Stimulated activated CD4-positive, alpha-beta T cell treated with anti-CD3 and anti-CD28 coated beads, Interleukin-4, amount 100 ng/mL, for 24 hours (primary cell): ENCODE results near the gene TRPT1.
A peak's percentile ranks its signal among the peaks of the same experiment; 100 is the strongest.

Experiments
- DNase-seq: peaks from one replicate; pipeline ENCODE4 v3.0.0-alpha.2; 2020

The TRPT1 gene, protein sequence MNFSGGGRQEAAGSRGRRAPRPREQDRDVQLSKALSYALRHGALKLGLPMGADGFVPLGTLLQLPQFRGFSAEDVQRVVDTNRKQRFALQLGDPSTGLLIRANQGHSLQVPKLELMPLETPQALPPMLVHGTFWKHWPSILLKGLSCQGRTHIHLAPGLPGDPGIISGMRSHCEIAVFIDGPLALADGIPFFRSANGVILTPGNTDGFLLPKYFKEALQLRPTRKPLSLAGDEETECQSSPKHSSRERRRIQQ

DNA sequence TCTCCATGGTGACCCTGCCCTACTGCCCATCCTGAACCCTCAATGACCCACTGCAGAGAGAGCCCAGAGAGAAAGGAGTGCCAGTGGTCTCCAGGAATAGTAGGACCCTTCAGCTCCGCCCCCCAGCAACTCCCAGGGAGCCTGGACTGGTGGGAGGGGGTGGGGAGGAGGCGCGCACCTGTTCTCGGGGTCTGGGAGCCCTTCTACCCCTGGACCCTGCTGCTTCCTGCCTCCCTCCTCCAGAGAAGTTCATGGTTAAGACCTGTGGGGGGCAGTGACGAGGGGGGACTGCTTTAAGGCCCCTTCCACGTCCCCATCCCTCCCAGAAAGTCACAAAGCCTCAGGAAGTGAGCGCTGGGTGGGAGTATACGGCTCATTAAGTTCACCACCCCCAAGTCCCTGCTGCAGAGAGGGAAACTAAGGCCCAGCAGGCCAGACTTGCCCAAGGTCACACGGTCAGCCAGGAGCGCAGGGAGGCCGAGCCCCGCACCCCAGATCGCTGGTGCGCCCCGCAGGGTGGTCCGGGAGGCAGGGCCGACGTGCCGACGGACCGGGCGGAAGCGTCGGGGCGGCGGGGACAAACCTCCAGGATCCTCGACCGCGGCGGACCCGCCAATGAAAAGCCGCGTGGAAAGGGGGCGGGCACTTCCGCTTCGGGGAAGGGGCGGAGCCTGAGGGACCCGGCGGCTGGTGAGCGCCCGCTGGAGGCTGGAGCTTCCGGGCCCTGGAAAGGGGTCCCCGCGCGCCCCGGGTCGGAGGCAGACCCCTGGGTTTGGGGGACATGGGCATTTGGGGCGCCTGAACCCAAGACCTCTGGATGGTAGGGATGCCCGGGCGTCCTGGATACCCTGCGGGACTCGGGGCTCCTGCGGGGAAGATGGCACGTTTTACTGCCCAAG lies at the start of gene TRPT1, which contains the start of gene NUDT22:
TSS of gene TRPT1 (minus strand) at position 579 of the 899 bp plus-strand sequence. CDS start at position 253, 326 bp downstream.
TSS of gene NUDT22 (plus strand) at position 667 of the 899 bp plus-strand sequence. CDS start 379 bp downstream, outside the sequence.
- peak; percentile 93 for DNase-seq

DNA sequence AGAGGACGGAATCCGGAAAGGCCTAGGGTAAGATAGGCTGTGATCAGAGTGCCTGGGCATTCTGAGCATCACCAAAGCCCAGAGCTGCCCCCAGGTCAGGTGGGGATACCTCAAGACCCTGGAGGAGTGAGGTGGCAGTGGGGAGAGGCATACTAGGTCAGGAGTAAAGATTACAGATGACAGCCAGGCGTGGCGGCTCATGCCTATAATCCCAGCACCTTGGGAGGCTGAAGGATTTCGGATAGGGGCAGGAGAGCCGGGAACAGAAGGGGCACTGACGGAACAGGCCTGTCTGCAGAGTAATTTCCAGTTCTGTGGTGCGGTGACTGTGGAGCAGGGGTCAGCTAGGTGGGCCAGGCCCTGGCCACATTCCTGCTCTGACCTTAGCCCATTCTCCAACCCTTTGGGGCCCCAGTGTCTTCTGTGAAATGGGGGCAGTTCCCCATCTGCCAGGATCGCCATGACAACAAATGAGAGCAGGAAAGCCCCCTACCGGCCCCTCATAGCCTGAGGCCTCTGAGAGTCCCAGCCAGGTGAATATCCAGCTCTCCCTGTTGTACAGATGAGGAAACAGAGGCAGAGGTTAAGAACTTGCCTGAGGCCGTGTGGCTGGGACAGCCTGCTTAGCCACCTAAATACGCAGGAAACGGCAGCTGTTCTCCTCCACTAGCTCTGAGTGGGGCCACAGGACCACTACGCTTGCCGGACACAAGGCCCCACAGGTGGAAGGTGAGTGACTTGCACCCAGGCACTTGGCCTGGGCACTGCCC lies 49.2 kb upstream of the TRPT1 start:
- no peak for DNase-seq

DNA sequence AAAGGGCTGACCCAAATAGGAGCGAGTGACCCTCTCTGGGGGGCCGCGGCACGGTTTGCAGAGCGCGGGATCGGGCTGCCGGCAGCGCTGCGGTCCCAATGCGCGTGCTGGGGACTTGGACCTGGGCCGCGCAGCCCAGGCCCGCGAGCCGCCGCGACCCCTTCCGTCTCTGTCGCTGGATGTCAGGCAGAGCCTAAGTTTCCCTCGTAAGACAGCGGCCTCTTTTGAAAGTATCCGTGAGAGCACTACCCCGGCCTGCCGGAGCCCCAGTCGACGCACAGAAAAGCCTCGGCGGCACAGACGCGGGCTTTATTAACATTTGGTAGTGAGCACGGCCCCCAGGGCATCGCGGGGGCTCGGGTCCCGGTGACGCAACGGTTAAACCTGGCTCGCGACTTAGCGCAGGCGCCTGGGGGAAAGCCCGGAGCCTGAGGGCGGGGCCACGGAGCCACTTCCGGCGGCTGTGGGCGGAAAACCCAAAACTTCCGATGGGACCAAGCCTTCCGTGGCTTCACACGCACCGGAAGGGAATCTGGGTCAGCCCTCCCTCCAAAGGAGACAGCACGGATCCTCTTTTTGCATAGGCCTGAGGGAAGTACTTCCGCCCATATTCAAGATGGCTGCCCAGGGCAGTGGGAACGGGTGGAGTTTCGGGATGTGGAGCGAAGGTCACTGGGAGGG lies 43.7 kb upstream of the TRPT1 start:
- DNase-seq = peak; percentile 99

DNA sequence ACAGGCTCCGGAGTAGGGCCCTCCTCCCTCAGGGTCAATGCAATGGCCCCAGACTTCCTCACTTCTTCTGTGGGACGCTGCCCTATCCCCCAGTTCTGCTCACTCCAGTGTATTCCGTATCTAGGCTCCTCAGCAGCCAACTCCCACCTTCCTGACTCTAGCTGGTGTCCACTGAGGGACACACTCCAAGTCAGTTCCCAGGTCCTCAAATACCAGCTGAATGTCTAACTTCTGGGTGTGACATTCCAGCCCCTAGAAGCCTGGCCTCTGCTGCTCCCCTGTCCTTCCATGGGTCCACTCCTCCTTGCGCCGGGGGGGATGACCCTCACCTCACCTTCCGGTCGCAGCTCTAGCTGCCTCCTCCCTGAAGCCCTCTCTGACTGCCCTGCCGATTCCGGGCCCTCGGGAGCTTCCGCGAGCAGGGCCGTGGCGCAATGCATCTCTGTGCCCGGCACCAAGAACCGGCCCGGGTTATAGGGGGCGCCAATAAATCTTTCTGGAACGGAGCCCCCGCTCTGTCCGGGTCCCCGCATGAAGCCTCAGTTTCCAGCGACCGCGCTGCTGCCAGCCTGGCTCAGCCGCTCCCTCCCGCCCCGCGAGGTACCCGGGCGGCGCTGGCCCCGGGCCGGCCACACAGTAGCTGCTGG lies 43.0 kb upstream of the TRPT1 start:
- DNase-seq = peak; percentile 36

DNA sequence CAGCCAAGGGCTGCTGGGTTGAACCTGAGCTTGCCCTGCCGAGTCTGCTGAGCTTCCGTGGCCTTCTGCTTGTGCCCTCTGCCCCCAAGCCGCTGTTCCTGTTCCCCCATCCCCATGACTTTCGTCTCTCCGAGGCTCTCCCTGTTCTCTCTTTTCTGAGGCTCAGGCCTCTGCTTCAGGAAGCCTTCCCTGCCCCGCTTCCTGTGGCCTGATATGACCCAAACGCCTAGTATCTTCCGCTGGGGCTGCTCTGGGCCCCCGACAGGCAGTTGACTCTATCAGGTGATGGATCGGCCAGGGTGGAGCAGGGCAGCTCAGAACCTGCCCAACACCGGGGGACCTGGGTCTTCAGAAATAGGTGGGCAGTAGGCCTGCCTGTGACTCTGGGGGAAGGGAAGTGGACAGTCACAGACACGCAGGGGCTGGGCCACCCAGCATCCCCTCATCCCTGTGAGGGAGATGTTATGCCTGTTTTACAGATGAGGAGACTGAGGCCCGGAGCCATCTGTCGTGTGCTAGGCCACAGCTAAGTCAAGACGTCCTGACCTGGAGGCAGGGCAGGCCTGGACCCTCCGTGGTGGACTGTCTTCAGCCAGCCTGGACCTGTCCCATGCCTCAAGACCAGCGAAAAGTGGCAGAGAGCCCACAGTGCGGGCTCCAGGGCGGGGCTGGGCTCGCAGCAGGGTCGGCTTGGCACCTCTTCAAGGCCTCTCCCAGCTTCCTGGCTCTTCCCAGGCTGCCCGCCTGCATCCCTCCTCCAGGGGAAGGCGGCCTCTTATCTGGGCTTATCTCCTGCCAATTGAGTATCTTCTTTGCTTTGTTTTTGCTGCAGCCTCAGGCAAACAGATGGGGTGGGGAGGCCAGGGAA lies 42.3 kb upstream of the TRPT1 start:
- DNase-seq = no peak

DNA sequence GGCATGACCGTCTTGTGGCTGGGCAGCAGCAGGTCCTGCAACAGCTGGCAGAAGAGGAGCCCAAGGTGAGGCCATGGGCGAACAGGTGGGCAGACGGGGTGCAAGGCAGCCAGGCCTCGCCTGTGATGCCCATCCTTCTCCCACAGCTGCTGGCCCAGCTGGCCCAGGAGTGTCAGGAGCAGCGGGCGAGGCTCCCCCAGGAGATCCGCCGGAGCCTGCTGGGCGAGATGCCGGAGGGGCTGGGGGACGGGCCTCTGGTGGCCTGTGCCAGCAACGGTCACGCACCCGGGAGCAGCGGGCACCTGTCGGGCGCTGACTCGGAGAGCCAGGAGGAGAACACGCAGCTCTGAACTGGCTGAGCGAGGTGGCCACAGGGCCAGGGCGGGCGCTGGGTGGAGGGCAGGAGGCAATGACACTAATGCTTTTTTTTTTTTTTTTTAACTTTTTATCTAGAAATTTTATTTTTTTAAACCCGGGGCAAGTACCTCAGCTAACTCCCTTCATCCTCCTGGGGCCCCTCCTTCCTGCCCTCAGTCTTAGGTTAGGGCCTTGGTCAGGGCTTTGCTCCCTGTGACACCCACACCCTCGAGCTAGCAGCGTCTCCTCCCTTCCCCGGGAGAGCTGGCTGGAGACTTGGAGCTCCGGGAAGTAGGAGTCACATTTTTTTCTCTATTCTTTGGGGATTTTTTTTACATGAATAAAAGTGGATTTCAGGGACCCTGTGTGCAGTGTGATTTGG lies 41.4 kb upstream of the TRPT1 start:
- DNase-seq = no peak

DNA sequence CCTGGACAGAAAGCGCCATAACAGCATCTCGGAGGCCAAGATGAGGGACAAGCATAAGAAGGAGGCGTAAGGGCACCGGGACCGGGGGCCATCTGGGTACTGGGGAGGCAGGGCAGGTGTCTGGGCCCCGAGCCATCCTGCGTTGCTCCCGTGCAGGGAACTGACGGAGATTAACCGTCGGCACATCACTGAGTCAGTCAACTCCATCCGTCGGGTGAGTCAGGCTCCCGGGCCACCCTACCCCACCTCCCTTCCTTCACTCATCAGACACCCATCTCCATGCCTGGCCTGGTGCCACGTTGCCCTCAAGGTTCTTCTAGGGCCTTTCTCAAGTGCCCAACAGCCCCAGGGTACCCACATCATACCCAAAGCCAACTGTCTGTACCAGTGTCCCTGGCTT lies 40.4 kb upstream of the TRPT1 start:
- DNase-seq = no peak

DNA sequence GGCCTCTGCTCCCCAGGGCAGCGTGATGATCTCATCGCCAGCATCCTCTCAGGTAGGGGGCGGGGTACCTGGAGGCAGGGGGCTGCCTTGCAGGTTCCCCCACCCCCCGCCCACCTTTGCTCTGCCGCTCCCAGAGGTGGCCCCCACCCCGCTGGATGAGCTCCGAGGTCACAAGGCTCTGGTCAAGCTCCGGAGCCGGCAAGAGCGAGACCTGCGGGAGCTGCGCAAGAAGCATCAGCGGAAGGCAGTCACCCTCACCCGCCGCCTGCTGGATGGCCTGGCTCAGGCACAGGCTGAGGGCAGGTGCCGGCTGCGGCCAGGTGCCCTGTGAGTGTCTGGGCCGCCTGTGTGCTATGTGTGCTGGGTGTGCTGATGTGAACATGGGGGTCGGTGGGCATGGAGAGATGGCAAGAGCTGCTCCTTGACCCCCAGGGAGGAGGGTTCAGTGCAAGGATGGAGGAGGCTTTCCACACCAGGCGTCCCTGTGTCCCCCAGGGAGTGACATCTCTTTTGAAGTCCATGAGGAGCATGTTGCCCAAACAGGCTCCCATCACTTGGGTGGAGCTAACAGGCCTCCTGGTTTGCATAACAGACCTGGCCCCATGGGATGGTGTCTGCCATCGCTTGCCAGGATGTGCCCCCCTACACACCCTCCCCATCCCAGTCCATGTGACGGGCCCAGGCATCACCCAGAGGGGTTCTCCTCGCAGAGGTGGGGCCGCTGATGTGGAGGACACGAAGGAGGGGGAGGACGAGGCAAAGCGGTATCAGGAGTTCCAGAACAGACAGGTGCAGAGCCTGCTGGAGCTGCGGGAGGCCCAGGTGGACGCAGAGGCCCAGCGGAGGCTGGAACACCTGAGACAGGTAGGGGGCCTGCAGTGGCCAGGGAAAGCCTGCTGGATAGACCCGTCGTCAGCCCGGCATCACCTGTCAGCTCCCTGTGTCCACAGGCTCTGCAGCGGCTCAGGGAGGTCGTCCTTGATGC lies 39.5 kb upstream of the TRPT1 start:
- DNase-seq = no peak

DNA sequence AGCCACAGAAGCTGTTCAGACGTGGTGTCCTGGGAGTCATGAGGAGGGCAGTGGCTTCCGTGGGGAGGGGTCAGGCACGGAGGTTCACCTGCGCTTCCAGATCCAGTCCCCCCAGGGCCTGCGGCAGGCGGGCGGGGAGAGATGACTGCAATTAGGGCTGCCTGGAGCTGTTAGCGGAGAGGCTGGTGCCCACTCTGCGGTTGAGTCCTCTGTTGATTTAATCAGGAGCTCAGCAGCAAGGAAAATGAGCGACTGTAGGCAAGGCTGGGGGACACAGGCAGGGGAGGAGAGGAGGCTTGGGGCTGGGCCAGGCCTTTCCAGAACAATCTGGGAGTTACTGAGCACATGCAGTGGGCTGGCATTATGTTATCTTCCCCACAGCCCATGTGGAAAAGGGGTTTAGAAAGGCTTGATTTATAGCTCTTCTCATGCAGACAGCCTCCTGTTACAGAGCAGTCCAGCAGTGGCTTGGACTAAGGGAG lies 38.4 kb upstream of the TRPT1 start:
- DNase-seq = no peak

DNA sequence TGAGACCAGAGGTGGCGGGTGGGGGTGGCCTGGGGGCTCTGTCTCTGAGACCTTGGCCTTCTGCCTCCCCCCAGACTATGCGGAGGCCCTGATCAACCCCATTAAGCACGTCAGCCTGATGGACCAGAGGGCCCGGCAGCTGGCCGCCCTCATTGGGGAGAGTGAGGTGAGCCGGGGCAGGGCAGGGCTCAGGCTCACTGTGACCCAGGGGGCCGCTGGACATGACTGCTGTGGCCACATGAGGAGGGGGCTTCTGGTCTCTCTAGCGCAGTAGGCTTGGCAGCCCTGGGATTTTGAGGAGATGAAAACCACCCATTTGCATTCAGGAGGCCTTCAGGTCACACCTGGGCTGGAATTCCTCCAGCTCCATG lies 37.9 kb upstream of the TRPT1 start:
- no peak for DNase-seq

DNA sequence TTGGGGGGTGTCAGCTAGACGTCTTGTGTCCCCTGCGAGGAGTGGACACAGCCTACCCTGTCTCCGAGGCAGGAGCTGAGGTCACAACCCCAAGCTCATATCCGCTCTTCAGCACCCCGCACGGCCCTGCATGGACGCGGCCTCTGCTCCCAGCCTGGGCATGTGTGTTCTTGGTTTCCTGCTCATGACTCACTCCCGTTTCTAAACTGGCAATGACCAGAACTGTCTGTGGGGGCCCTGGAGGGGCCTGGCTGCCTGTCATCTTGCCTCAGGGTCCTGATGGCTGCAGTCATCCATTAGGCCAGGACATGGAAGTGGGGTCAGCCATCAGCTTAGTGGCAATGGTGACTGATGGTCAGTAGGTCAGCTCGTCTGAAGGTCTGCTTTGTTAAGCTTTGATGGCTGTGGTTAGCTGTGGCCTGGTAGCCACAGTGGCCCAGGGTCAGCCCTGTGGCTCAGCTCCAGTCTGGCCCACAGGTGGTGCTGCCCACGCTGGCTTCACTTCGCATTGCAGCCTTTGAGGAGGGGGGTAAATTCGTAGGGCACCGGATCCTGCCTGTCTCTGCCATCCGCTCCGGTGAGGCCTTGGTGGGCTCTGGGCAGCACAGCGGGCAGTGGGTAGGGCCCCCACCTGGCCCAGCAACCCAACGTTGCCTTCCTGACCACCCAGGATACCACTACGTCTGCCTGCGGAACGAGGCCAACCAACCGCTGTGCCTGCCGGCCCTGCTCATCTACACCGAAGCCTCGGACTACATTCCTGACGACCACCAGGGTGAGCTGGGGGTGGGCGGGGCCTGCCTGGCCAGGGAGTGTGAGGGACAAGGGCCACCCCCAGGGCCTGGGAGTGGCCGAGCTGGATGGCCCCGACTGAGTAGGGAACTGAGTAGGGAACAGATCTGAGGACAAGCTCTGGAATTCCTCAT lies 37.3 kb upstream of the TRPT1 start:
- no peak for DNase-seq

DNA sequence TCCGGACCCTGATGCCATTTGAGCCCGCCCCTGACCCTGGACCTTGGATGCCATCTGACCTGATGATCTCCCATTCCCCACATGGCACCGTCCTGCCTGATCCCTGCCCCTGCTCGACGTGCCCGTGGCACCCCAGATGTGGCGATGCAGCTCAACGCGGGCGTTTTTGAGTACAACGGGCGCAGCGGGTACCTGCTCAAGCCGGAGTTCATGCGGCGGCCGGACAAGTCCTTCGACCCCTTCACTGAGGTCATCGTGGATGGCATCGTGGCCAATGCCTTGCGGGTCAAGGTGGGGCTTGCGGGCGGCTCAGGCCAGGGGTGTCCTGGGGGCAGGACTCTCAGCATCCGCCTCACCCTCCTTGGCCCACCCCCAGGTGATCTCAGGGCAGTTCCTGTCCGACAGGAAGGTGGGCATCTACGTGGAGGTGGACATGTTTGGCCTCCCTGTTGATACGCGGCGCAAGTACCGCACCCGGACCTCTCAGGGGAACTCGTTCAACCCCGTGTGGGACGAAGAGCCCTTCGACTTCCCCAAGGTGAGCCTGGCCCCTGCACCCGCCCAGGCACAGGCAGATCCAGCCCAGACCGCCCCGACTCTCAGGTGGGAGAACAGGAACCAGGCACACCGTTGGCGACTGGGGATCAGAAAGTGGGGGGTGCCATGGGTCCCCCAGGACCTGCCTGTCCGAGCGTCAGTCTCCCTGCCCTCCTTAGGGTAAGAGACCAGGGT lies 36.5 kb upstream of the TRPT1 start:
- no peak for DNase-seq

DNA sequence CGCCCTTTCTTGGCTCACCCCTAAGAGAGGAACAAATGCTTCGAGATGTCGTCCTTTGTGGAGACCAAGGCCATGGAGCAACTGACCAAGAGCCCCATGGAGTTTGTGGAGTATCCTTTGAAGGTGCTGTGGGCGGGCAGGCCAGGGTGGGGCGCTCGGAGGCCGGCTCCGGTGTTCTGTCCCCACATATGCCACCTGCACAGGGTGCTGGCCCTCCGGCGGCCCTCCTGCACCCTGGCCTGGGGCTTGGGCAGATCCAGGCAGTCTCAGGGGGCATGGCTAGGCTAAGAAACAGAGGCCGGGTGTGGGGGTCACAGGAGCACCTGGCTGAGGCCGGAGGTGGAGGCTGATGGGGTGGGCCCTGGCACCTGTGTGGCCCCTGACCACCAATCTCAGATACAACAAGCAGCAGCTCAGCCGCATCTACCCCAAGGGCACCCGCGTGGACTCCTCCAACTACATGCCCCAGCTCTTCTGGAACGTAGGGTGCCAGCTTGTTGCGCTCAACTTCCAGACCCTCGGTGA lies 35.6 kb upstream of the TRPT1 start:
- no peak for DNase-seq

DNA sequence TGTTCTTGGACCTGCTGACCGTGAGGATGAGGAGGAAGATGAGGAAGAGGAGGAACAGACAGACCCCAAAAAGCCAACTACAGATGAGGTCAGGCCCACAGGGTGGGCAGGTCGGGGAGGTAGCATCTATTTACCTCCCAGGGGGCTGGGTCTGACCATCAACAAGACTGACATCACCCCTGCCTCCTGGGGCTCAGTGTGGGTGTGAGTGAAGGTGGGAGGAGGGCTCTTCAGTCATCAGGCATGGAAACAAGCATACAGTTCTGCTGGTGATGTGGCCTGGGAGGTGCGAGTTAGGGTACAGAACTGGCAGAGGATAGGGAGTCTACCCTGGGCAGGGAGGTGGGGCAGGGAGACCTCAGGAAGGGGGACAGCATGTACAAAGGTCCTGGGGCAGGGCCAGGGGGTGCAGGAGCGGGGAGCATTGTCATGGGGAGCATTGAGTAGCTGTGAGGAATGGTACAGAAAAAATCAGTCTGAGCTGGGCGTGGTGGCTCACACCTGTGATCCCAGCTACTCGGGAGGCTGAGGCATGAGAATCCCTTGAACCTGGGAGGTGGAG lies 34.2 kb upstream of the TRPT1 start:
- no peak for DNase-seq

DNA sequence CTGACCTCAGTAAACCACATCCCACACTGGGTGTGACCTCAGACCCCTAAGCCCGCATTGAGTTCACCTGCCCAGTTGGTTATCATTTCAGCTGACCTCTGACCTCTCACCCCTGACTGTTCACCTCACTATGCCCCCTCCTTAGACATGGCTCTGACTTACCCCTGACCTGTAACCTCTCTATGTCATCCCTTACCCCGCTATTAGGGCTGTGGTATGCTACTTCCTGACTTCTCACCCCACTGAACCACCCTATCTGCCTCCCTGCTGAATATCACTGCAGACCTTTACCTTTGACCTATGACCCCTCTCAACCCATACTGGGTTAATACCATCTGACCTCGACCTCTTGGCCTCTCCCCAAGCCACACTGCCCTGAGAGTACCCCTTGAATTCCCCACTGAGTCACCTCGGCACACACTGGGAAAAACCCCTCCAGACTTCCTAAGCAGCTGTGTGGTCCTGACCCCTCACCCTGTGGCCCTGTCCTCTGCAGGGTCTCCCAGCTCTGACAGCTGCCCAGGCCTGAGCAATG lies 33.6 kb upstream of the TRPT1 start:
- no peak for DNase-seq

DNA sequence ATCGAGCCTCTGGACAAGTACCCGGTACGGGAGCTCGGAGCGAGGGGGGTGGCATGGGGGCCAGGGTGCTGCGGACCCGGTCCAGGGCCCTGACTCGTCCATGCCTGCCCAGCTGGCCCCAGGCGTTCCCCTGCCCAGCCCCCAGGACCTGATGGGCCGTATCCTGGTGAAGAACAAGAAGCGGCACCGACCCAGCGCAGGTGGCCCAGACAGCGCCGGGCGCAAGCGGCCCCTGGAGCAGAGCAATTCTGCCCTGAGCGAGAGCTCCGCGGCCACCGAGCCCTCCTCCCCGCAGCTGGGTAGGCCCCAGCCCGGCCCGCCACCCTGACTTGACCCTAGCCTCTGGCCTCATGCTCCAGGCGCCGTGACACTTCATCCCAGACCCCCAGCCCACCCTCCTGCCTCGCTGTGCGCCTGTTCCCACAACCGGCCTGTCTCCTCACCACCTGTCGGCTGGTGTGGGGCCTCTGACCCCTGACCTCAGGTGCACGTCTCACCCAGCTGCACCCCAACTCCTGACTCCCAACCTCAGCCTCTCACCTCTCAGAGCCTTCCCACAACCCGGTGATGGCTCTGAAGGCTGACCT lies 33.1 kb upstream of the TRPT1 start:
- no peak for DNase-seq
